OCI-LY7 (cell line): ENCODE data around the gene MTCL1. TPM values are rescaled to one million over a fixed set of nuclear protein-coding genes. Genes with fewer than 3 reads are reported as not detected.

Experiments
- BruUV-seq: library from RNA; stranded (reverse); fragments of 400-500 nt; replicated peaks from 2 replicates; lab custom pipeline; 2021; lab: Mats Ljungman, UMichigan
- CTCF ChIA-PET: fragments of 300-600 bp; sonication (Branson Sonifier 250); formaldehyde crosslinking; loops from one replicate; lab custom pipeline; 2022; ENCODE audit warnings: antibody characterized with exemption; ENCODE audit not compliant: unreplicated experiment; lab: Charles Lee
- POLR2A ChIA-PET: fragments of 300-600 bp; sonication (Branson Sonifier 250); formaldehyde crosslinking; loops from one replicate; lab custom pipeline; 2022; ENCODE audit warnings: antibody characterized with exemption; lab: Charles Lee
- DNase-seq: peaks from one replicate; pipeline ENCODE4 v3.0.0-alpha.2; 2015; ENCODE audit warnings: low spot score
- H2AFZ ChIP-seq: fragments of 200-600 bp; sonication (generic), shearing (Covaris generic); 2 replicates; pipeline ENCODE4 v1.6.1; 2014; ENCODE audit warnings: mild to moderate bottlenecking, antibody characterized with exemption, low read length, moderate library complexity
- H3K27ac ChIP-seq: fragments of 200-600 bp; sonication (generic); 2 replicates; pipeline ENCODE4 v1.5.1; 2014; ENCODE audit warnings: mixed run types, low read depth, mild to moderate bottlenecking, moderate library complexity, low read length, inconsistent platforms; ENCODE audit not compliant: poor library complexity, severe bottlenecking
- H3K36me3 ChIP-seq: fragments of 200-600 bp; sonication (generic); 2 replicates; pipeline ENCODE4 v1.6.1; 2014; ENCODE audit warnings: mild to moderate bottlenecking, antibody characterized with exemption, low read length, moderate library complexity, mixed read lengths; ENCODE audit not compliant: insufficient read depth
- H3K4me1 ChIP-seq: fragments of 200-600 bp; sonication (generic); 2 replicates; pipeline ENCODE4 v1.5.1; 2014; ENCODE audit warnings: mild to moderate bottlenecking, low read length; ENCODE audit not compliant: insufficient read depth, poor library complexity, severe bottlenecking
- H3K4me2 ChIP-seq: fragments of 200-600 bp; sonication (generic); 2 replicates; pipeline ENCODE4 v1.6.1; 2014; ENCODE audit warnings: mild to moderate bottlenecking, low read length
- H3K4me3 ChIP-seq: fragments of 200-600 bp; sonication (generic); 2 replicates; pipeline ENCODE4 v1.5.1; 2014; ENCODE audit warnings: mild to moderate bottlenecking, low read depth, low read length; ENCODE audit not compliant: poor library complexity, severe bottlenecking
- H3K79me2 ChIP-seq: fragments of 200-600 bp; sonication (generic); 2 replicates; pipeline ENCODE4 v1.6.1; 2016; ENCODE audit warnings: low read depth, mild to moderate bottlenecking, low read length, moderate library complexity, mixed read lengths; ENCODE audit not compliant: insufficient read depth
- H3K9me2 ChIP-seq: fragments of 200-600 bp; sonication (generic); 2 replicates; pipeline ENCODE4 v1.6.1; 2016; ENCODE audit warnings: mild to moderate bottlenecking, low read length, mixed read lengths; ENCODE audit not compliant: insufficient read depth
- H3K9me3 ChIP-seq: fragments of 200-600 bp; sonication (generic); 2 replicates; pipeline ENCODE4 v1.6.1; 2014; ENCODE audit warnings: mild to moderate bottlenecking, mixed run types, low read length, mixed read lengths
- H4K20me1 ChIP-seq: fragments of 200-600 bp; sonication (generic); 2 replicates; pipeline ENCODE4 v1.6.1; 2014; ENCODE audit warnings: mild to moderate bottlenecking, antibody characterized with exemption, low read length, moderate library complexity, mixed read lengths; ENCODE audit not compliant: insufficient read depth
- CTCF ChIP-seq: fragments of 200-600 bp; sonication (generic); conservative IDR thresholded peaks from 2 replicates; pipeline ENCODE4 v1.5.1; 2014; ENCODE audit warnings: mild to moderate bottlenecking, antibody characterized with exemption, low read length, moderate library complexity, mixed read lengths
- EZH2phosphoT487 ChIP-seq: fragments of 200-600 bp; sonication (generic); IDR thresholded peaks from 2 replicates; pipeline ENCODE4 v1.6.1; 2018; ENCODE audit warnings: low read depth, borderline replicate concordance, mild to moderate bottlenecking, mixed run types, antibody characterized with exemption, low read length, moderate library complexity, mixed read lengths
- intact Hi-C: fragments of 100-400 bp; cut with micrococcal nuclease; formaldehyde crosslinking; loops from one replicate; pipeline ENCODE4 v1.10.0; 2022; ENCODE audit not compliant: unreplicated experiment
- total RNA-seq, 2 experiments: library from RNA; depleted of rRNA in 1 of 2; stranded (reverse); fragments of >200 nt in 1 of 2; shearing (Covaris generic) in 1 of 2; gene quantifications; 2 replicates each; pipeline ENCODE4 v1.2.3, GENCODE V29; 2014 to 2022

The MTCL1 gene
- total RNA-seq, 2 experiments from 2014 or later = 96.8 to 159 TPM

DNA sequence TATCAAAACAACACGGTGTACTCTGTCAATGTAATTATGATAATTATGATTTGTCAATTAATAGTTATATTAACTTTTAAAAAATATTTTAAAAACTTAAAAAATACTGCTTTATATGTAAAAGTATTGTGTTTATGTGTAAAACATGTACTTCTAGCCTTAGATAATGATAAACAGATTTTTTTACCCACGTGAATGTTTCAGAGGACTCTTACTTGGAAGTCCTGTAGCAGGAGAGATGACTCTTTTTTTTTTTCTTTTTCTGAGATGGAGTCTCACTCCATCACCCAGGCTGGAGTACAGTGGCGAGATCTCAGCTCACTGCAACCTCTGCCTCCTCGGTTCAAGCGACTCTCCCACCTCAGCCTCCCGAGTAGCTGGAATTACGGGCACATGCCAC lies 6.2 kb upstream of the MTCL1 start:
- no peak overlapping the region for H2AFZ ChIP-seq
- ChIA-PET CTCF (no interaction called here), POLR2A (no interaction called here)
- H3K4me3 ChIP-seq = no peak overlapping the region
- intact Hi-C loops = no loop called here
- no peaks in the 10 kb centered on the region for H3K79me2 ChIP-seq
- H3K36me3 ChIP-seq = no peaks in the 10 kb centered on the region; the same call in 1 of the 2 replicates
- no TSS peak for BruUV-seq
- no peak for DNase-seq
- H3K9me3 ChIP-seq = no peaks in the 10 kb centered on the region
- TF ChIP-seq CTCF (no peak), EZH2phosphoT487 (no peak)
- H3K4me2 ChIP-seq = no peak overlapping the region
- H3K4me1 ChIP-seq = peaks cover 26% of the 10 kb centered on the region
- H3K27ac ChIP-seq = no peak overlapping the region
- H4K20me1 ChIP-seq = no peaks in the 10 kb centered on the region
- H3K9me2 ChIP-seq = no peaks in the 10 kb centered on the region

GRCh38 chr18:8699948-8700347 lies 5.4 kb upstream of the MTCL1 start:
- Histone ChIP-seq H4K20me1 (no peaks in the 10 kb centered on the region), H3K27ac (no peak overlapping the region), H3K4me2 (no peak overlapping the region), H3K4me3 (no peak overlapping the region), H3K4me1 (peaks cover 30% of the 10 kb centered on the region), H3K9me3 (no peaks in the 10 kb centered on the region), H3K9me2 (no peaks in the 10 kb centered on the region), H2AFZ (no peak overlapping the region), H3K36me3 (no peaks in the 10 kb centered on the region), H3K79me2 (no peaks in the 10 kb centered on the region)
- DNase-seq = no peak
- POLR2A ChIA-PET = interaction anchor here (0.6 to 1.2 kb wide), 2 partner anchors 28 to 133 kb away, joined by 3 read pairs; no protein-coding TSS in a partner anchor
- intact Hi-C loops = no loop called here
- TF ChIP-seq EZH2phosphoT487 = no peak
- TF ChIP-seq CTCF = no peak
- CTCF ChIA-PET = no interaction called here
- no TSS peak for BruUV-seq

DNA sequence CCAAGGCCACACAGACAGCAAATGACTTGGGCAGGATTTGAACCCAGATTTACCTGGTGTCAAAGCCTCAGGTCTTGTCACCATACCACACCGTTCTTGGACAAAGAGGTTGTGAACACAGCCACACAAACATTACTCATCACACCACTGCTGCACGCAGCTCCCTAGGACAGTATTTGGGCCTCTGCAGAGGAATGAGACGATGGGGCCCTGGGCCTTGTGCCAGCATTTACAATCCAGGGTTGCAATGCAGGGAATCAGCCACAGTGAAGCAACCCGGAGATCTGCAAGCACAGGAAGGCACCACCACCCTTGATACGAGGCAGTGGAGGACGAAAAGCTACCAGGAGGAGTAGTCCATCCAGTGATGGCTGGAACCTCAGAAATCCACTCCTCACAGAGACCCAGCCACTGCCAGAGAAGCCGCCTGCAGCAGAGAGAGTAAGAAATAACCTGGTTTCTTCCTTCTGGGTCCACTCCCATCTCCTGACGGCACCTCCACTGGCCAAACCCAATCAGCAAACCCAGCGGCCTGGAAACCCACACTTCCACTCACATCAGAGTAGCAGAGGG lies 3.7 kb upstream of the MTCL1 start:
- no peak overlapping the region for H3K4me3 ChIP-seq
- H3K4me2 ChIP-seq = no peak overlapping the region
- H2AFZ ChIP-seq = no peak overlapping the region
- ChIA-PET POLR2A (interaction anchor here (0.6 to 0.7 kb wide), 2 partner anchors 203 to 907 kb away, joined by 3 to 4 read pairs; no protein-coding TSS in a partner anchor), CTCF (no interaction called here)
- no peak for DNase-seq
- H3K36me3 ChIP-seq = peaks cover under 1% of the 10 kb centered on the region; the same call in 1 of the 2 replicates
- TF ChIP-seq CTCF (no peak), EZH2phosphoT487 (no peak)
- intact Hi-C loops = no loop called here
- H3K9me2 ChIP-seq = no peaks in the 10 kb centered on the region
- H3K27ac ChIP-seq = no peak overlapping the region
- H4K20me1 ChIP-seq = no peaks in the 10 kb centered on the region
- no TSS peak for BruUV-seq
- H3K4me1 ChIP-seq = peaks cover 13% of the 10 kb centered on the region
- H3K9me3 ChIP-seq = no peaks in the 10 kb centered on the region
- peaks cover 6% of the 10 kb centered on the region; the same call in 1 of the 2 replicates for H3K79me2 ChIP-seq
